HG03097 (cell line): Measurements from ENCODE around the gene FAM72D.
"Not testable (repeated sequence)": the region's sequence is repeated elsewhere in the genome, so short reads cannot be mapped to it uniquely, and the experiment has no call there.

ENCODE experiments used
- ATAC-seq: cut with Tn5 transposase; IDR thresholded peaks from one replicate; pipeline ENCODE4 v1.9.1; 2021; ENCODE audit not compliant: unreplicated experiment, low FRiP score

Gene FAM72D

GRCh38 chr1:145082483-145083255 lies 13.1 kb upstream of the FAM72D start:
- ATAC-seq = not testable (repeated sequence)

GRCh38 chr1:145093517-145094149 lies 2.1 kb upstream of the FAM72D start:
- not testable (repeated sequence) for ATAC-seq

GRCh38 chr1:145094655-145095211 lies 1.0 kb upstream of the FAM72D start:
- ATAC-seq = peak; percentile 7

- not testable (repeated sequence) for ATAC-seq
Observed at GRCh38 chr1:145101725-145102124, 6.0 kb downstream of the FAM72D start.

GRCh38 chr1:145103294-145103693 lies 7.5 kb downstream of the FAM72D start:
- not testable (repeated sequence) for ATAC-seq

- ATAC-seq = not testable (repeated sequence)
Observed at GRCh38 chr1:145111674-145112073, 15.9 kb downstream of the FAM72D start.

GRCh38 chr1:145112703-145113102 lies 16.9 kb downstream of the FAM72D start:
- ATAC-seq = not testable (repeated sequence)

- ATAC-seq = not testable (repeated sequence)
Observed at GRCh38 chr1:145114560-145115057, 18.8 kb downstream of the FAM72D start.

- ATAC-seq = not testable (repeated sequence)
Observed at GRCh38 chr1:145115587-145116493, 20.1 kb downstream of the FAM72D start.

GRCh38 chr1:145119842-145120241 lies 24.1 kb downstream of the FAM72D start:
- not testable (repeated sequence) for ATAC-seq

GRCh38 chr1:145122344-145123061 lies 26.7 kb downstream of the FAM72D start:
- not testable (repeated sequence) for ATAC-seq

GRCh38 chr1:145123062-145123395 lies 27.3 kb downstream of the FAM72D start:
- ATAC-seq = not testable (repeated sequence)

GRCh38 chr1:145123992-145124641 lies 28.3 kb downstream of the FAM72D start:
- not testable (repeated sequence) for ATAC-seq

GRCh38 chr1:145125112-145125511 lies 29.3 kb downstream of the FAM72D start:
- ATAC-seq = not testable (repeated sequence)

- not testable (repeated sequence) for ATAC-seq
Observed at GRCh38 chr1:145127144-145127543, 31.4 kb downstream of the FAM72D start.

GRCh38 chr1:145128697-145129469 lies 33.1 kb downstream of the FAM72D start:
- not testable (repeated sequence) for ATAC-seq

- not testable (repeated sequence) for ATAC-seq
Observed at GRCh38 chr1:145134476-145134875, 38.7 kb downstream of the FAM72D start.

- ATAC-seq = not testable (repeated sequence)
Observed at GRCh38 chr1:145140549-145140948, 44.8 kb downstream of the FAM72D start.
